Epithelial cell of proximal tubule (primary cell): Measurements from ENCODE around the gene FXYD1. TPM values are rescaled to one million over a fixed set of nuclear protein-coding genes. Genes with fewer than 3 reads are reported as not detected.

Experiments
- DNase-seq: peaks from one replicate; pipeline ENCODE4 v3.0.0-alpha.2; 2011; ENCODE audit warnings: low read depth
- H3K4me3 ChIP-seq: 2 replicates; pipeline ENCODE4 v1.5.1; 2011; ENCODE audit warnings: low read depth, mild to moderate bottlenecking, low read length
- CTCF ChIP-seq: conservative IDR thresholded peaks from 2 replicates; pipeline ENCODE4 v1.5.1; 2012; ENCODE audit warnings: low read depth, mild to moderate bottlenecking, low read length
- total RNA-seq: library from RNA; depleted of rRNA; stranded (reverse); fragments of >200 nt; gene quantifications from 2 replicates; pipeline ENCODE4 v1.2.3, GENCODE V29; 2015

Gene FXYD1
- total RNA-seq, 1 donor from 2014 or later, result not detected

DNA sequence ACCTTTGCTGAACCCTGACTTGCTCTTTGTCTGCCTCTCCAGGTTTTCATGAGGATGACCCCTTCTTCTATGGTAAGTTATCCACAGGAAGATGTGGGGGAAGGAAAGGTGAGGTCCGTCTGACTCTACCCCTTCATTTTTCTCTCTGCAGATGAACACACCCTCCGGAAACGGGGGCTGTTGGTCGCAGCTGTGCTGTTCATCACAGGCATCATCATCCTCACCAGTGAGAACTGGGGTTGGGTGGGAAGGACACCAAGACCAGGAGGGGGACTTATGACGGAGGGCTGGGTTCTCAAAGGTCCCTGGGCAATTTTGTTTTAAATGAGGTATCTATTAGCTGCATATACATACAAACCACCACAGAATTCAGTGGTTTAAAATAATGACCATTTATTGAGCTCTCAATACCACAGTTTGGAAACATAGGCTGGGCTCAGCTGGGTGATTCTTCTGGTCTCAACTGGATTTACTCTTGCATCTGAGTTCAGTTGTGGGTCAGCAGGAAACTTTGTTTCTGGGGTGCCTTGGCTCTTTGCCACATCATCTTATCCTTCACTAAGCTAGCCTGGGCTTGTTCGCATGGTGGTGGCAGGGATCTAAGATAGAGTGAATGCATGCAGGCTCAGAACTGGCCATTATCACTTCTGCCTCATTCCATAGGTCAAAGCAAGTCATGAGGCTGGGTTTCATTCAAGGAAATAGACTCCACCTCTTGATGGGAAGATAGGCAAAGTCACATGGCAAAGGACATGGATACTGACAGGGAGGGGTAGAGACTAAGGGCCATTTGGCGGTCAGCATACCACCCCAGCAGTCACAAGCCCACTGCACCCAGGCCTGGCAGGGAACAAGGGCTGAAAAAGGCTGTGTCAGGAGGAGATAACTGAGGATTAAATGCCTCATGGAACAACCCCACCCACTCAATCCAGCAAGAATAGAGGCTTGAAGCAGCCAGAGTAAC lies 27.8 kb downstream of the FXYD1 start:
- TF ChIP-seq CTCF, result no peak
- H3K4me3 ChIP-seq, result no peak overlapping the region
- no peak for DNase-seq

DNA sequence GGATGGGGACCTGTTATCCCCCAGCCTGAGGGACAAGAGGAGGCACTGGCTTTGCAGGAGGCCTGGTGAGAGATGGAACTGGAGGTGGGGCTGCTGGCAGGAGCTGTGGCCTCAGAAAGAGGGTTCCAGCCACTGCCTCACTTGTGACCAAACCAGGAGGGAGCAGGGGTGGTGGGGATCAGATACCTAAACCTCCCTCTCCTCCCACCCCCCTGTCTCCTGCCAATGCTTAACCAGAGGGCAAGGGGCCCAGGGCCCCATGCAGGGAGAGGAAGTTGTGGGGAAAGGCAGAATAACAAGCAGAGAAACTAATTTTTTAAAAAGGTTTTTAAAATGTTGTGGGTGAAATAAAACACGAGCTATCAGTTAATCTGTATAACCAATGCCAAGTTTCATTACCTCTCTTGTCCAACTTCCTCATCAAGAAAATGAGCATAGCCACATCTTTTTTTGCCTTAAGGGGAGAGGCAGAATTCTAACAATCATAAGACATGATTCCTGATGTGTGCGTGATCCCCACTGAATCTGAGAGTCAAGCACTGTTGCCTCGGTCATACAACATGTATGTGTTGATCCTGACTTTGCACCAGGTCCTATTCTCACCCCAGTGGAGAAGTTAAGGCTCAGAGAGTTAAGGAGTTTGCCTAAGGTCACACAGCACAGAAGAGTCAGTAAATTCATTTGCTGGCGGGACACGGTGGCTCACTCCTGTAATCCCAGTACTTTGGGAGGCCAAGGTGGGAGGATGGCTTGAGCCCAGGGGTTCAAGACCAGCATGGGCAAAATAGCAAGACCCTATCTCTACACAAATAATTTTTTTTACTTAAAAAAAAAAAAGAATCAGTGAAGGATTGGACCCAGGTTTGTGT lies 28.9 kb downstream of the FXYD1 start:
- TF ChIP-seq CTCF, result no peak
- no peak overlapping the region for H3K4me3 ChIP-seq
- DNase-seq, result no peak

DNA sequence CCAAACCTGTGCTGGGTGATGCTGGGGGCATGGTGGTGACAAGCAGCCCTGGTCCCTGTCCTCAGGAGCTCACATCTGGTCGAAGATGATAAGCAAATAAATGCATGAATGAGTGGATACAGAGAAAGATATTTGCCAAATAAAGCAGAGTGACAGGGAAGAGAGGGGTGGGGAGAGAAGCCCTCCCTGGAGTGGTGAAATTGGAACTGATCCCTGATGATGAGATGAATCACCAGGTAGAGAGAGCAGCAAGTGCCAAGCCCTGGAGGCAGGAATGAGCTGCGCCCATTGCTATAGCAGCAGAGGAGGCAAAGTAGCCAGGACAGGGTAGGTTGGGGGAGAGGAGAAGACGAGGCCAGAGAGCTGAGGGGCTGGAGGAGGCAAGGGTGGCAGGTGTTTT lies 29.6 kb downstream of the FXYD1 start:
- no peak overlapping the region for H3K4me3 ChIP-seq
- DNase-seq, result no peak

GRCh38 chr19:35169221-35169995 lies 30.8 kb downstream of the FXYD1 start:
- H3K4me3 ChIP-seq, result no peak overlapping the region
- TF ChIP-seq CTCF, result no peak
- no peak for DNase-seq

More for the DNA sequence above, 29.6 kb downstream of the FXYD1 start:
- no peak for TF ChIP-seq CTCF

DNA sequence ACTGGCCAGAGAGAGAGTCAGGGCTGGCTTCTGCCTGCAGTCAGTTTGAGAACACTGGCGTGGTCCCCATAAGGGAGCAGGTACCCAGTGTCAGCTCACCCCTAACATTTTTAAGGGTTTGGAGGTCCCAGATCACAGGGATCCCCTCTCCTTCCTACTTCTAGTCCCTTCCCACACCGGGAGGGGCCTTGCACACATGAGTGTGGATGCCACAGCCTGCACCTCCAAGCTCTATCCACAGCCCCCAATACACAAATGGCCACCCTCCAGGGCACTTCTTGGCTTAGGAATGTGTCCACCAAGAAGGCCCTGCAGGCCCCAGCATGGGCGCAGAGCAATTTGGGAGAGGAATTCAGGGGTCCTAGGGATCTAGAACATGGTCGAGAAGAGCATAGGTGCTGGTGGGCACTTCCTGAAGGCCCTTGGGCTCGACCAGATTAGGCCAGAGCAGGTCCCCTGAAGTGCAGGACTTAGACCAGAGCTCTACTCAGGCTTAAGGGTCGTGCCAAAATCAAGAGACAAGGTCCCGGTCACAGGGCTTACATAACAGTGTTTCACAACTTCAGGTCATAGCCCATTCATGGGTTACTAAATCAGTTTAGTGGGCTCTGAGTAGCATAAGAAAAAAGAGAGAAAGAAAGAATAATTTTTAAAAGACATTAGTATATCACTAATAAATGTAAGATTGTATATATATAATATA lies 31.9 kb downstream of the FXYD1 start:
- no peak for TF ChIP-seq CTCF
- H3K4me3 ChIP-seq, result no peak overlapping the region
- no peak for DNase-seq

DNA sequence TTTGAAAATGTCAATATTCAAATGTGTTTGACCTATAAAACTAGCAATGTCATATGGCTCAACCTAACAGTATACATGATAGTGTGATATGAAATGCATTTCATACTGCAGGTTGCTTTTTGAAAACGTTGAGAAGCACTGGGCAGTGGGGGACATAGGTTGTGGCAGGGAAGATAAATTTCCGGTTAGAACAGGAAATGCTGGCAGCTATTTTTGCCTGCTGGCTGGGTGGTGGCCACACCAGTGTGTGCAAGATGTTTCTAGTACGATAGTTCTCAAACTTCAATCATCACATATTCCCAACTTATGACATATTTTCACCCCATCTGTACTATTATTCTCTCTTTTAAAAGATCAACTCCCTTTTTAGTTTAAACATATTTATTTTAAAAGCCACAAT lies 33.1 kb downstream of the FXYD1 start:
- no peak for DNase-seq
- H3K4me3 ChIP-seq, result no peak overlapping the region
- no peak for TF ChIP-seq CTCF
